Measurements from ENCODE around the gene ADORA1.

ADORA1 gene

GRCh38 chr1:203187304-203187685 lies 59.8 kb downstream of the ADORA1 start:
- Histone ChIP-seq H3K4me2 (ENCODE audit: insufficient read depth, low read length, poor library complexity, severe bottlenecking) (no peak overlapping the region), H3K27me3 (ENCODE audit: control insufficient read depth in 3 of 3, insufficient read depth in 3 of 3, low read depth in 1 of 3, low read length in 3 of 3) (peaks cover 0 to 3% (median 0%) of the 10 kb centered on the region in 3 experiments), H3K9me3 (replicated peaks in 1 of 2; ENCODE audit: control insufficient read depth in 2 of 2, insufficient read depth in 1 of 2, low read depth in 1 of 2, low read length in 2 of 2) (no peaks in the 10 kb centered on the region), H2BK5ac (ENCODE audit: low read length) (no peak overlapping the region), H3K14ac (ENCODE audit: low read length) (no peak overlapping the region), H3K4ac (ENCODE audit: low read length) (no peak overlapping the region), H3K4me1 (ENCODE audit: control insufficient read depth in 2 of 2, insufficient read depth in 1 of 2, low read depth in 1 of 2, low read length in 2 of 2) (peaks cover 20 to 22% of the 10 kb centered on the region in 2 donors), H2AFZ (ENCODE audit: low read length) (peak overlapping the region; percentile 84), H4K8ac (ENCODE audit: low read depth, low read length) (no peak overlapping the region), H3K4me3 (ENCODE audit: low read length in 2 of 2) (no peak overlapping the region), H2BK120ac (ENCODE audit: low read depth, low read length) (no peak overlapping the region), H3K18ac (ENCODE audit: low read length) (no peak overlapping the region), H3K36me3 (replicated peaks in 1 of 2; ENCODE audit: control insufficient read depth in 2 of 2, insufficient read depth in 2 of 2, low read length in 2 of 2) (no peaks in the 10 kb centered on the region), H2BK15ac (ENCODE audit: low read length) (no peak overlapping the region), H3K27ac (replicated peaks; ENCODE audit: low read length) (no peak overlapping the region), H3K23ac (ENCODE audit: low read depth, low read length, poor library complexity) (no peak overlapping the region), H3K9ac (ENCODE audit: low read depth, low read length, poor library complexity) (no peak overlapping the region), H2AK5ac (ENCODE audit: low read depth, low read length) (no peak overlapping the region), H4K91ac (ENCODE audit: low read depth, low read length, poor library complexity) (no peak overlapping the region), H2BK12ac (ENCODE audit: low read length) (no peak overlapping the region), H3K79me1 (ENCODE audit: low read depth, low read length) (no peaks in the 10 kb centered on the region)
- WGBS, 2 donors (ENCODE audit: extremely low coverage in 2 of 2, insufficient read length in 2 of 2, insufficient replicate concordance in 1 of 2), result no CpG with 5 or more reads among the region's 7 CpGs
- no peak for DNase-seq (ENCODE audit: low spot score)

GRCh38 chr1:203187689-203188264 lies 60.3 kb downstream of the ADORA1 start:
- peaks cover 0 to 3% (median 0%) of the 10 kb centered on the region in 3 experiments for H3K27me3 ChIP-seq (ENCODE audit: control insufficient read depth in 3 of 3, insufficient read depth in 3 of 3, low read depth in 1 of 3, low read length in 3 of 3)
- no peak overlapping the region for H2BK12ac ChIP-seq (ENCODE audit: low read length)
- H3K14ac ChIP-seq (ENCODE audit: low read length), result no peak overlapping the region
- H3K27ac ChIP-seq (replicated peaks; ENCODE audit: low read length), result no peak overlapping the region
- no peak overlapping the region for H3K23ac ChIP-seq (ENCODE audit: low read depth, low read length, poor library complexity)
- H3K79me1 ChIP-seq (ENCODE audit: low read depth, low read length), result no peaks in the 10 kb centered on the region
- H2AK5ac ChIP-seq (ENCODE audit: low read depth, low read length), result no peak overlapping the region
- WGBS, 2 donors (ENCODE audit: extremely low coverage in 2 of 2, insufficient read length in 2 of 2, insufficient replicate concordance in 1 of 2), result no CpG with 5 or more reads among the region's 3 CpGs
- no peak overlapping the region for H4K91ac ChIP-seq (ENCODE audit: low read depth, low read length, poor library complexity)
- no peak overlapping the region for H2BK15ac ChIP-seq (ENCODE audit: low read length)
- no peak overlapping the region for H2BK120ac ChIP-seq (ENCODE audit: low read depth, low read length)
- no peak overlapping the region for H3K4ac ChIP-seq (ENCODE audit: low read length)
- peaks cover 20 to 22% of the 10 kb centered on the region in 2 donors for H3K4me1 ChIP-seq (ENCODE audit: control insufficient read depth in 2 of 2, insufficient read depth in 1 of 2, low read depth in 1 of 2, low read length in 2 of 2)
- no peak overlapping the region for H2BK5ac ChIP-seq (ENCODE audit: low read length)
- no peak overlapping the region for H4K8ac ChIP-seq (ENCODE audit: low read depth, low read length)
- no peak overlapping the region for H3K4me2 ChIP-seq (ENCODE audit: insufficient read depth, low read length, poor library complexity, severe bottlenecking)
- peak overlapping the region; percentile 84 for H2AFZ ChIP-seq (ENCODE audit: low read length)
- H3K4me3 ChIP-seq (ENCODE audit: low read length in 2 of 2), result no peak overlapping the region
- no peak for DNase-seq (ENCODE audit: low spot score)
- no peak overlapping the region for H3K9ac ChIP-seq (ENCODE audit: low read depth, low read length, poor library complexity)
- H3K18ac ChIP-seq (ENCODE audit: low read length), result no peak overlapping the region
- no peaks in the 10 kb centered on the region for H3K9me3 ChIP-seq (replicated peaks in 1 of 2; ENCODE audit: control insufficient read depth in 2 of 2, insufficient read depth in 1 of 2, low read depth in 1 of 2, low read length in 2 of 2)
- H3K36me3 ChIP-seq (replicated peaks in 1 of 2; ENCODE audit: control insufficient read depth in 2 of 2, insufficient read depth in 2 of 2, low read length in 2 of 2), result no peaks in the 10 kb centered on the region

DNA sequence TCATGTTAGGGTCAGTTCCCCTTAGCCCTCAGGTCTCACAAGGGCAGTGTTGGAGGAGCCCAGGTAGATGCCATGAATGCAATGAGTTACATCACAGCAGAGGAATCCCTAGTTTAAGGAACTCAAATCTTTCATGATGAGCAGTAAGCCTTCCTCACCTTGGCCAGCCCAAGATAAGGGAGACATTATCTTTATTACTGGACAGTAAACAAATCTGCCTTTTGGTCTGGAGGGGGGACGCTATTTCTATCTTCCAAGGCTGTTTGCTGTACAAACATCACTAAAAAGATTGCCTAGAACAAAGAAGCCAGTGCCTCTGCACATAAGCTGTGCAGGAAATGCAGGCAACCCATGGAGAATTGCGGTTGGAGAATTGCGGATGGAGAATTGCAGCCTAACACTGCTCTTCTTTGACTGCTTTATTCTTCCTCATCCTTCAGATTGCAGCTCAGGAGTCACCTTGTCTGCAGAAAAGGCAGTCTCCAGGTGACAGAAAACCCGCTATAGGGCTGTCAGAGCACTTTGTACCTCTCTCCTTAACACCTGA lies 61.2 kb downstream of the ADORA1 start:
- Histone ChIP-seq H3K27me3 (ENCODE audit: control insufficient read depth in 3 of 3, insufficient read depth in 3 of 3, low read depth in 1 of 3, low read length in 3 of 3) (peaks cover 0 to 3% (median 0%) of the 10 kb centered on the region in 3 experiments), H2AFZ (ENCODE audit: low read length) (no peak overlapping the region), H2BK120ac (ENCODE audit: low read depth, low read length) (no peak overlapping the region), H3K9ac (ENCODE audit: low read depth, low read length, poor library complexity) (no peak overlapping the region), H3K4me2 (ENCODE audit: insufficient read depth, low read length, poor library complexity, severe bottlenecking) (no peak overlapping the region), H2BK5ac (ENCODE audit: low read length) (no peak overlapping the region), H3K36me3 (replicated peaks in 1 of 2; ENCODE audit: control insufficient read depth in 2 of 2, insufficient read depth in 2 of 2, low read length in 2 of 2) (no peaks in the 10 kb centered on the region), H3K4ac (ENCODE audit: low read length) (no peak overlapping the region), H3K9me3 (replicated peaks in 1 of 2; ENCODE audit: control insufficient read depth in 2 of 2, insufficient read depth in 1 of 2, low read depth in 1 of 2, low read length in 2 of 2) (no peaks in the 10 kb centered on the region), H3K14ac (ENCODE audit: low read length) (no peak overlapping the region), H4K91ac (ENCODE audit: low read depth, low read length, poor library complexity) (no peak overlapping the region), H3K4me1 (ENCODE audit: control insufficient read depth in 2 of 2, insufficient read depth in 1 of 2, low read depth in 1 of 2, low read length in 2 of 2) (peaks cover 20 to 22% of the 10 kb centered on the region in 2 donors), H2AK5ac (ENCODE audit: low read depth, low read length) (no peak overlapping the region), H2BK15ac (ENCODE audit: low read length) (no peak overlapping the region), H3K18ac (ENCODE audit: low read length) (no peak overlapping the region), H3K79me1 (ENCODE audit: low read depth, low read length) (no peaks in the 10 kb centered on the region), H3K27ac (replicated peaks; ENCODE audit: low read length) (no peak overlapping the region), H3K23ac (ENCODE audit: low read depth, low read length, poor library complexity) (no peak overlapping the region), H2BK12ac (ENCODE audit: low read length) (no peak overlapping the region), H4K8ac (ENCODE audit: low read depth, low read length) (no peak overlapping the region), H3K4me3 (ENCODE audit: low read length in 2 of 2) (no peak overlapping the region)
- no CpG with 5 or more reads among the region's 4 CpGs for WGBS, 2 donors (ENCODE audit: extremely low coverage in 2 of 2, insufficient read length in 2 of 2, insufficient replicate concordance in 1 of 2)
- DNase-seq (ENCODE audit: low spot score), result no peak

DNA sequence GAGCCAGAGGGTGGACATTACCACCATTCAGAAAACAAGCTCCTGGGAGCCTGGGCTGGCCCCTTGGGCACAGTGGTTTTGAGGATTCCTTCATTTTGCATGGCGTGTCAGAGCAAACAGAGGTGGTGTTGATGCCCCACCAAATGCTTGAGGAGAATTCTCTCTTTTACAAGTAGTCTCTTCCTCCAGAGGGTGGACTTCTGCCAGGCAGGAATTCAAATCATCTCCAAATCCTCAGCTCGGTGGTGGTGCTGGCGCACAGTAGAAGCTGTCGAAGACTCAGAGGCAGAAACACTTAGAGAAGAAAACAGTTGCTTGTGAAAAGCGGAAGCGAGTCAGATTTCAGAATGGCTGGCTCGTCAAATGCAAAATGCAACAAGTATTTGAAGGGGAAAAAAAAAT lies 62.4 kb downstream of the ADORA1 start:
- Histone ChIP-seq H2AK5ac (ENCODE audit: low read depth, low read length) (no peak overlapping the region), H3K27ac (replicated peaks; ENCODE audit: low read length) (no peak overlapping the region), H3K79me1 (ENCODE audit: low read depth, low read length) (no peaks in the 10 kb centered on the region), H3K23ac (ENCODE audit: low read depth, low read length, poor library complexity) (no peak overlapping the region), H3K4me3 (ENCODE audit: low read length in 2 of 2) (no peak overlapping the region), H3K18ac (ENCODE audit: low read length) (no peak overlapping the region), H3K14ac (ENCODE audit: low read length) (no peak overlapping the region), H3K4me1 (ENCODE audit: control insufficient read depth in 2 of 2, insufficient read depth in 1 of 2, low read depth in 1 of 2, low read length in 2 of 2) (peaks cover 20 to 22% of the 10 kb centered on the region in 2 donors), H2AFZ (ENCODE audit: low read length) (no peak overlapping the region), H2BK5ac (ENCODE audit: low read length) (no peak overlapping the region), H3K9me3 (replicated peaks in 1 of 2; ENCODE audit: control insufficient read depth in 2 of 2, insufficient read depth in 1 of 2, low read depth in 1 of 2, low read length in 2 of 2) (no peaks in the 10 kb centered on the region), H3K27me3 (ENCODE audit: control insufficient read depth in 3 of 3, insufficient read depth in 3 of 3, low read depth in 1 of 3, low read length in 3 of 3) (peaks cover 0 to 3% (median 0%) of the 10 kb centered on the region in 3 experiments), H2BK15ac (ENCODE audit: low read length) (no peak overlapping the region), H3K4ac (ENCODE audit: low read length) (no peak overlapping the region), H4K91ac (ENCODE audit: low read depth, low read length, poor library complexity) (no peak overlapping the region), H4K8ac (ENCODE audit: low read depth, low read length) (no peak overlapping the region), H2BK12ac (ENCODE audit: low read length) (no peak overlapping the region), H2BK120ac (ENCODE audit: low read depth, low read length) (no peak overlapping the region), H3K9ac (ENCODE audit: low read depth, low read length, poor library complexity) (no peak overlapping the region), H3K36me3 (replicated peaks in 1 of 2; ENCODE audit: control insufficient read depth in 2 of 2, insufficient read depth in 2 of 2, low read length in 2 of 2) (no peaks in the 10 kb centered on the region), H3K4me2 (ENCODE audit: insufficient read depth, low read length, poor library complexity, severe bottlenecking) (no peak overlapping the region)
- DNase-seq (ENCODE audit: low spot score), result no peak
- no CpG with 5 or more reads among the region's 7 CpGs for WGBS, 2 donors (ENCODE audit: extremely low coverage in 2 of 2, insufficient read length in 2 of 2, insufficient replicate concordance in 1 of 2)

All from neuronal stem cell (in vitro differentiated cells).